Astrocyte of the cerebellum (primary cell): Measurements from ENCODE around the gene TMEM258.
A peak's percentile ranks its signal among the peaks of the same experiment; 100 is the strongest.

Experiments
- DNase-seq: peaks from one replicate; pipeline ENCODE4 v3.0.0-alpha.2; 2011; ENCODE audit warnings: low read depth
- H3K4me3 ChIP-seq: 2 replicates; pipeline ENCODE4 v1.5.1; 2011; ENCODE audit warnings: mild to moderate bottlenecking, low read depth, low read length, moderate library complexity
- in situ Hi-C: cut with HindIII; loops from 2 replicates; pipeline ENCODE4 v1.10.0; 2017; ENCODE audit warnings: low sequenced_read_pairs
- TF ChIP-seq, protein P1 (sequence below): IDR thresholded peaks from 2 replicates; pipeline ENCODE4 v1.5.1; 2012; ENCODE audit warnings: low read length, low read depth, moderate library complexity, mild to moderate bottlenecking; ENCODE audit errors: missing control alignments

TMEM258 gene

DNA sequence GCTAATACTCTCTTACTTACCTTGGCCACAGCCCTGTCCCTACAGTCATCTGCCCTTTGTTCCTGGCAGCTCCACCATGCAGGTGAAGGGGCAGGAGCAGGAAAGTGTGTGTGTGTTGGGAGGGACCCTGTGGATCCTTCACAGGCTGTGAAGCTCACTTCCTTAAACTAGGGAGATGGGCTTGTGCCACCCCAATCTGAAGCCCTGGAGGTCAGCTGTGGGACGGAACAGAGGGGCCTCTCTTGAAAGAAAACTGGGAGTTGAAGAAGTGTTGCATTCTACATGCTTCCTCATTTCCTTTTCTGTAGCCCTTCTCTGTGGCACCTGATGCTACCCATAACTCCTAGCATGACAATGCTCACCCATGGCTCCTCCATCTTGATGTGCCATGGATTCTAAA, 12.7 kb upstream of the TMEM258 start:
- TF ChIP-seq, protein P1, sequence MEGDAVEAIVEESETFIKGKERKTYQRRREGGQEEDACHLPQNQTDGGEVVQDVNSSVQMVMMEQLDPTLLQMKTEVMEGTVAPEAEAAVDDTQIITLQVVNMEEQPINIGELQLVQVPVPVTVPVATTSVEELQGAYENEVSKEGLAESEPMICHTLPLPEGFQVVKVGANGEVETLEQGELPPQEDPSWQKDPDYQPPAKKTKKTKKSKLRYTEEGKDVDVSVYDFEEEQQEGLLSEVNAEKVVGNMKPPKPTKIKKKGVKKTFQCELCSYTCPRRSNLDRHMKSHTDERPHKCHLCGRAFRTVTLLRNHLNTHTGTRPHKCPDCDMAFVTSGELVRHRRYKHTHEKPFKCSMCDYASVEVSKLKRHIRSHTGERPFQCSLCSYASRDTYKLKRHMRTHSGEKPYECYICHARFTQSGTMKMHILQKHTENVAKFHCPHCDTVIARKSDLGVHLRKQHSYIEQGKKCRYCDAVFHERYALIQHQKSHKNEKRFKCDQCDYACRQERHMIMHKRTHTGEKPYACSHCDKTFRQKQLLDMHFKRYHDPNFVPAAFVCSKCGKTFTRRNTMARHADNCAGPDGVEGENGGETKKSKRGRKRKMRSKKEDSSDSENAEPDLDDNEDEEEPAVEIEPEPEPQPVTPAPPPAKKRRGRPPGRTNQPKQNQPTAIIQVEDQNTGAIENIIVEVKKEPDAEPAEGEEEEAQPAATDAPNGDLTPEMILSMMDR = no peak
- no peak overlapping the region for H3K4me3 ChIP-seq
- in situ Hi-C loops = no loop called here
- no peak for DNase-seq

DNA sequence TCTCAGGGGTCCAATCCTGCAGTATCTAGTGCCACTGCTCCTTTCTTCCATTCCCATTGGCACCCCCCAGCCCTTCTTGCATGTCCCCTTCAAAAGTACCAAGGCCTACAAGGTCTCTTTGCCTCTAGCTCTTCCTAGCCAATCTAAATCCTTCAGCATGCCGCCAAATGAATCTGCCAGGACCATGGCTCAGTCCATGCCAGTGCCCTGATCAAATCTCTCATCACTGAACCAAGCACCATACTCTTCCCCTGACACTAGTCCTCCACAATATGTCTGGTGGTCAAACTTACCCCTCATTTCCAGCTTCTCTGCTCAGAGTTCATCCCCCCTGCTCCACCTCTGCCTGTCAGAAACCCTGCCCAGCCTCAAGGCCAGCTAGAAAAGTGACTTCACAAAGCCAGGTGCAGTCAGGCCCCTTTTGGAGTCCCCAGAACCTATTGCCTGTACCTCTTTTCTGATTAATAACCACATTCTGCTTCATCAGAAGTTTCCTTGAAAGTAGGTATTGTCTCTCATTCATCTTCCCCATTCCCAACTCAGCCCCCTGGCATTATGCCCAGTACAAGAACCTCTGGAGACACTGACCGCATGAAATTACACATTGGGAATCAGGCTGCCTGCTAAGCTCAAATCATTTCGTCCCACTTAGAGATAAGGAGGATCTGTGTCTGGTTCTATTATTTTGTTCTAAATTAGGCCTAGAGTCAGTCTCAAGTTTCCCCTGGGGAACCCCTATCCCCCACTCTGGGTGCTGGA, 11.7 kb upstream of the TMEM258 start:
- no peak for DNase-seq
- TF ChIP-seq, protein P1 = no peak
- in situ Hi-C loops = no loop called here
- no peak overlapping the region for H3K4me3 ChIP-seq

DNA sequence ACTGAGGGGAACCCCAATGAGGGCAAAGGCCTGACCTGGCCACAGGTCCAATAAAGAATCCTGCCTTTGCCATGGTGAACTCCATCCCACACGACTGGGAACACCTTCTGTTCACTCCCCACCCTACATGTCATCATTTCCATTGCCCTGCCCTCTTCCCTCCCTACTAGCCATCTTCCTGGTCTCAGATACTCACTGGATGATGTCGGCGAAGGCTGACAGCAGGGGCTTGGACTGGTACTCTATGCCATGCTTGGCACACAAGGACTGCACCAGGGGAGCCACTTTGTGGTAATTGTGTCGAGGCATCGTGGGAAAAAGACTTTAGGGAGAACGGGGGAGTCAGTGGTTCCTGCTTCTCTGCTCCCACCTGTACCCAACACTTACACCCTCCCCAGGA, 10.2 kb upstream of the TMEM258 start:
- TF ChIP-seq, protein P1 = no peak
- in situ Hi-C loops = no loop called here
- DNase-seq = no peak
- H3K4me3 ChIP-seq = no peak overlapping the region

DNA sequence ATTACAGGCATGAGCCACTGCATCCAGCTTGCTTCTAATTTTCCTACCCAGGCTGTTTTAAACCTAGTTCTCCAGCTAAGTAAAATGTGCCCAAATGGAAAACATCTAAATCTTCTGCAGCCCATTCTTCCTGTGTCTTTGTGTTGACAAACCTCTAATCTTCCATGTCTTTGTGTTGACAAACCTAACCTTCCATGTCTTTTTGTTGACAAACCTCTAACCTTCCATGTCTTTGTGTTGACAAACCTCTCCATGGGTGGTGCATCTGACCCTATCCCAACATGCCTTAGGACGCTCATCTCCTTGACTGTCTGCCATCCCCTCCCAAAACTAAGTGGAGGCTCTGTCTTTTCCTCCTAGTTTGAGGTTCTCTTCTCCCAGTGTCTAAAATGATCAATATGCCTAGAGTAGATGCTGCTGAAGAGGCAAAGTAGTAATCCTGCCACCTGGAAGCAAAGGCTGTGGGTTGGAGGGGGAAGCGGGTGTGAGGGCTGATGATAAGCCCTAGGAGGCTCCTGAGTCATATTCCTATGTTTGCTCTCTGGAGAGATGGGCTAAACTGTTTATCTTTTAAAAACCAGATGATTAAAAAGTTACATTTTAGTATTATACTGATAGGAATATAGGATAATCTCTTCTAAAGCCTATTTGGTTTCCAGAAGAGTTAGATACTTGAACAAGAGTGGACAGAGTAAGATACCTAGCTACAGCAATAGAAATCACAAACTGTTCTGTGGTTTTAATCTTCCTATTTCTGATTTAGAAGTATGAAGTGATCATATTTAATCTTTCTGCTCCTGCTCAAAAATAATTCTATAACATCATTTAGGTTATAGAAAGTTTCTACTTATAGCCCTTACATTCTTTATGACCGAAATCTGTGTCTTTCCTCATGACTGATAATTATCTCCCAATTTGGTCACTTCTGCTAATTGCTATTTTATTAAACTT, 8.2 kb upstream of the TMEM258 start:
- in situ Hi-C loops = no loop called here
- no peak for DNase-seq
- TF ChIP-seq, protein P1 = no peak
- no peak overlapping the region for H3K4me3 ChIP-seq

DNA sequence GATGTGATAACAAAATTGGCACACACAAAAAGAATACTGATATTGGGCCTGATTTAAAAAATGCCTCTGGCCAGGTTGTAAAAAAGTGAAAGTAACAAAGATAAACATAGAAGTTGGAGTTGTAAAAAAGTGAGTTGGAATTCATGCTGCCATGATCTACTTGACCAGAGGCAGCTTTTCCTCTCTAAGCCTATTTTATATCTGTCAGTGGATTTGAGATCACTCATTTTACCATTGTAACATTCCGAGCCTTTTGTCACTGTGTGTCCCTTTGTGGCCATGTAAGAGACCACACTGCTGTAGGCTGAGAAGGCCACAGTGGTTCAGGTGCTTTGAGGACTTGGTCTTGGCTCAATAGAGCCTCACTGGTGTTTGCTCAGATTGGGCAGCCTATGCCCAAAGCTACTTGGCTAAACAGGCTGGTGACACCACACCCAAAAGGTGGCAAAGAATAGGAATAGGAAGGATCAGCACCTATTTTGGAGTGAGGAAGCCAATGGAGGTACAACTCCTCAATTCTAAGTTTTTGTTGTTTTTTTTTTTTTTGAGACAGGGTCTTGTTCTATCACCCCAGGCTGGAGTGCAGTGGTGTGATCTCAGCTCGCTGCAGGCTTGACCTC, 7.4 kb upstream of the TMEM258 start:
- no peak overlapping the region for H3K4me3 ChIP-seq
- DNase-seq = no peak
- TF ChIP-seq, protein P1 = no peak
- in situ Hi-C loops = no loop called here

DNA sequence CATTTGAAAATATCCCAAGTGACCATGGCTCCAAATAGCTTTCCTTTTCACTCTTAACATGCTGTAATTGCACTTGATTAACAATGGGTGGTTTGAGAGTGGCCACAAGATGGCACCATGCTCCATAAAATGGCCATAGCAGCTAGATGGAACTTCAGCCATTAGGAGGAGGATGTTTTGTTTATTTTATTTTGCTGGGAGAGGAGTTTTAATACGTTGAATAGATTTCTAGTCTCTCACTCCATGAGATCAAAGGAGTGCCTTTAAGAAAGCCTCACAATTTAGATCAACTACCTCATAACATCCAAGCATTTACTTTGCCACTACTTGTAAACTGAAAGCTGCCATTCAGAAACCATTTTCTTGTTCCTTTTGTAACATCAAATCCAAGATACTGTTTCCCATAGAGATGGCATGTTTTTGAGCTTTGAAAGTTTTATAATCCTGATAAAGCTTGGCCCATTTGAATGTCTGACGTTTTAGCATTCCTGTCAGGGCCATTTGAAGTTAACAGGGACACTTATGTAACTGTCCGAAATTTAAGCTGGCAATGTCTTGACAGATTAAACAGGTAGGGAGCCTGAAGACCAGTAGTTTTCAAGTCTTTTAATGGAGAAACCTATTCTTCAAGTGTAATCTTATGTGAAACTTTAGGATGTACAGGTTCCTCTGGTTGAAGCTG, 5.0 kb upstream of the TMEM258 start:
- H3K4me3 ChIP-seq = no peak overlapping the region
- peak; percentile 86 for DNase-seq
- TF ChIP-seq, protein P1 = peak; percentile 79
- in situ Hi-C loops = no loop called here
